HG02798 (cell line): ENCODE results near the gene PRH1.

Source experiments
- ATAC-seq: cut with Tn5 transposase; IDR thresholded peaks from one replicate; pipeline ENCODE4 v1.9.1; 2021; ENCODE audit warnings: mild to moderate bottlenecking; ENCODE audit not compliant: unreplicated experiment, poor library complexity

Gene PRH1

GRCh38 chr12:10847744-10848143 is 36.3 kb downstream of the PRH1 start:
- ATAC-seq: no peak

GRCh38 chr12:10842862-10843261 is 41.2 kb downstream of the PRH1 start:
- no peak for ATAC-seq

- ATAC-seq: no peak
Observed at GRCh38 chr12:10838461-10838860, 45.6 kb downstream of the PRH1 start.
